SK-MEL-5 (cell line): ENCODE results near the gene GOLGA6L26. TPM values are rescaled to one million over a fixed set of nuclear protein-coding genes. Genes with fewer than 3 reads are reported as not detected.
"Not testable (repeated sequence)": the region's sequence is repeated elsewhere in the genome, so short reads cannot be mapped to it uniquely, and the experiment has no call there.

Experiments
- DNase-seq: peaks from one replicate; pipeline ENCODE4 v3.0.0-alpha.2; 2016; ENCODE audit warnings: low read depth, low spot score
- in situ Hi-C: cut with HindIII; loops from 2 replicates; pipeline ENCODE4 v1.10.0; 2016; ENCODE audit warnings: low sequenced_read_pairs, high pct_unique_total_duplicates, low pct_unique_long_range_greater_than_20kb
- polyA plus RNA-seq, 2 experiments: library from polyadenylated mRNA; depleted of rRNA; stranded (reverse); fragments of >200 nt; gene quantifications; 2 replicates each; pipeline ENCODE4 v1.2.3, GENCODE V29; 2015
- total RNA-seq: library from RNA; depleted of rRNA; stranded (reverse); fragments of >200 nt; shearing (Covaris generic); gene quantifications from 2 replicates; pipeline ENCODE4 v1.2.3, GENCODE V29; 2014; rRNA removed

The GOLGA6L26 gene
- total RNA-seq, result not detected in 2 replicates
- polyA plus RNA-seq (2015; cell fraction: cytosol; rRNA removed), result not detected in 2 replicates
- polyA plus RNA-seq (2015; cell fraction: nucleus; rRNA removed), result not detected in 2 replicates

GRCh38 chr15:23334096-23334495 is at the start of gene GOLGA6L26:
Gene GOLGA6L26, minus strand, starts transcription at chr15:23334196. Its CDS starts 61 bp downstream, at chr15:23334135.
- DNase-seq, in situ Hi-C loops: not testable (repeated sequence)

GRCh38 chr15:23381192-23381591 is 47.2 kb upstream of the GOLGA6L26 start:
- DNase-seq, in situ Hi-C loops: not testable (repeated sequence)

DNA sequence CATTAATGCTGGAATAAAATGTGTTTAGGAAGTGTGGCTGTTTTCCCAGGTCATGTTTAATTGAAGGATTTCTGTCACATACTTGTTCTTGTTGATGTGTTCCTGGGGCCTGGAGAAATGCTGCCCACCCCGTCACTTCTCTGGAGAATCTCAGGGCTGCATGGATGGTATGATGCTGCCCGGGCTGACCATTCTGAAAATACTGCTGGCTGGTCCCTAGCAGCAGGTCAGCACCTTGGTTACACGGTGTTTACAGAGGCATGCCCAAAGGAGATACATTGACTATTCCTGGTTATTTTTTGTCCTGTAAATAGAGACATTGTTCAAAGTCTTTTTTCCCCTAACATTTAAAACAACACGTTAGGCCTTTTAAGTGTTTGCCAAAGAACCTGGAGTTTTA is 46.7 kb upstream of the GOLGA6L26 start:
- in situ Hi-C loops, DNase-seq: not testable (repeated sequence)

GRCh38 chr15:23378946-23379345 is 45.0 kb upstream of the GOLGA6L26 start:
- DNase-seq, in situ Hi-C loops: not testable (repeated sequence)

DNA sequence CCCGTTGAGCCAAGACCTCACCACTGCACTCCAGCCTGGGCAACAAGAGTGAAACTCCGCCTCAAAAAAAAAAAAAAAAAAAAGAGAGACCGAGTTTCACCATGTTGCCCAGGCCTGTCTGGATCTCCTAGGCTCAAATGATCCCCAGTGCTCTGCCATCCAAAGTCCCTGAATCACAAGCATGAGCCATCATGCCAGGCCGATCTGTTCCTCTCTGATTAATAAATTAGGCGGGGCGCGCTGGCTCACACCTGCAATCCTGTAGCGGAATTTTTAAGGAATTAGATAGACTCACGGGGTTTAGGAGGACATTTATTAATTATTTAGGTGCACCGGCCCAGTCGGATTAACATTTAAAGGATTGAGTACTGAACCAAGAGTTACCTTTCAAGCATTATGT is 40.2 kb upstream of the GOLGA6L26 start:
- DNase-seq, in situ Hi-C loops: not testable (repeated sequence)

- in situ Hi-C loops, result not testable (repeated sequence)
These were observed 39.0 kb upstream of the GOLGA6L26 start for GRCh38 chr15:23372891-23373600.

GRCh38 chr15:23372284-23372683 is 38.3 kb upstream of the GOLGA6L26 start:
- no peak for DNase-seq
- in situ Hi-C loops, result no loop called here

More at GRCh38 chr15:23372891-23373600, 39.0 kb upstream of the GOLGA6L26 start:
- not testable (repeated sequence) for DNase-seq

DNA sequence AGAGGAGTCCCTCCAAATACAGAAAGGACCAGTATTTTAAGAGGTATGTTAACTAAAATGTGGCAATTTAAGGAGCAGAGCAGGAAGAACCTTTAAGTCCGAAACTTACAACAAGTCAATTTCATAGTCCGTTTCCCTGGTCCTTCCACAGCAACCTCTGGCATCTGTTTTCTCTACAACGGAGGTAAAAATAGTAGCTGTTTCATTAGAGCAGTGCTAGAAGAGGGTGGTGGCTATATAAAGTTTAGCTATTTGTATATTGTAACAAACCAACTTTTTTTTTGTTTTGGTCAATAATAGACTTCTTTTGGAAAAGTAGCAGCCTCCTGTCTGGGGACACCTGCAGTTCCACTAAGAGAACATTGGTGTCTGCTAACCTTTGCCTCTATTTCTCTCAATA is 37.9 kb upstream of the GOLGA6L26 start:
- DNase-seq, in situ Hi-C loops: not testable (repeated sequence)

DNA sequence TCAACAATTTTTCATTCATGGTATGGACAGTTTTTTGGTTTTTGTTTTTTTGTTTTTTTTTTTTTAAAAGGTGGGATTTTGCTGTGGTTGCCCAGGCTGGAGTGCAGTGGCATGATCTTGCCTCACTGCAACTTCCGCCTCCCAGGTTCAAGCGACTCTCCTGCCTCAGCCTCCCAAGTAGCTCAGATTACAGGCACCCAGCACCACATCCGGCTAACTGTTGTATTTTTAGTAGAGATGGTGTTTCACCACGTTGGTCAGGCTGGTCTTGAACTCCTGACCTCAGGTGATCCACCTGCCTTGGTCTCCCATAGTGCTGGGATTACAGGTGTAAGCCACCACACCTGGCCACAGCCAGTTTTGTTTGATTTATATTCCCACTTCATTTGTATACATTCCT is 37.1 kb upstream of the GOLGA6L26 start:
- in situ Hi-C loops, DNase-seq: not testable (repeated sequence)

- in situ Hi-C loops, result no loop called here
- no peak for DNase-seq
These were observed 36.6 kb upstream of the GOLGA6L26 start for GRCh38 chr15:23370578-23370977.

DNA sequence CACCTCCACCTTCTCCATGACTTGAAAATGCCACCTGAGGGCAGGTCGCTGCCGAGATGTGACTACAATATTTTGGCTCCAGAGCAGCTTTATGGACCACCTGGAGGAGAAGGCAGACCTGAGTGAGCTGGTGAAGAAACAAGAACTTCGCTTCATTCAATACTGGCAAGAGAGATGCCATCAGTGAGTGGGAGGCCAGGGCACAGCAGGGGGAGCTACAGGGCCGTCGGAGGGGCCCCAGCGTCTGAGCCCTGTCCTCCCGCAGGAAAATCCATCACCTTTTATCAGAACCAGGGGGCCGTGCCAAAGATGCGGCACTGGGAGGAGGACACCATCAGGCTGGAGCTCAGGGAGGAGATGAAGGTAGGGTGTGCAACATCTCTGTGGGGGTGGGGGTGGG is 30.3 kb upstream of the GOLGA6L26 start:
- DNase-seq, in situ Hi-C loops: not testable (repeated sequence)

GRCh38 chr15:23362622-23363021 is 28.6 kb upstream of the GOLGA6L26 start:
- DNase-seq, in situ Hi-C loops: not testable (repeated sequence)

DNA sequence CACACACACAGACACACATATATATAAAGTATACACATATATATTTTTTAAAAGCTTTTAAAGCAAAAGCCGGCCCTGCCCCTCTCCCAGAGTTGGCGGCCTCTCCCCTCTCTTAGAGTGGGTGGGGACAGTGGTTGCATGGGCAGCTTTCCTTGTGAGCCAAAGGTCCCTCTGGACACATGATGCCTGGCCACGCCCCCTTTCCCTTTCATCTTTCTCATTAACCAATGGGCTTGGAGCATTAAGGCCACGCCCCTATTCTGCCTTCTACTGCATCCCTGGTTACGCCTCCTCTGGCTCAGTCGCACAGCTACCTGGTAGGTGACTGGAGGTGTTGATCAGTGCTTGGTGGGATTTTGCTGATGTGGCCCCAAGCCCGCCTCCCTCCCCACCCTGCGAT is 20.5 kb upstream of the GOLGA6L26 start, which contains the start of gene GOLGA8S:
Gene GOLGA8S, plus strand, starts transcription at position 301 of the 400 bp plus-strand sequence. Its CDS starts 62 bp downstream, at position 363.
- in situ Hi-C loops, DNase-seq: not testable (repeated sequence)

DNA sequence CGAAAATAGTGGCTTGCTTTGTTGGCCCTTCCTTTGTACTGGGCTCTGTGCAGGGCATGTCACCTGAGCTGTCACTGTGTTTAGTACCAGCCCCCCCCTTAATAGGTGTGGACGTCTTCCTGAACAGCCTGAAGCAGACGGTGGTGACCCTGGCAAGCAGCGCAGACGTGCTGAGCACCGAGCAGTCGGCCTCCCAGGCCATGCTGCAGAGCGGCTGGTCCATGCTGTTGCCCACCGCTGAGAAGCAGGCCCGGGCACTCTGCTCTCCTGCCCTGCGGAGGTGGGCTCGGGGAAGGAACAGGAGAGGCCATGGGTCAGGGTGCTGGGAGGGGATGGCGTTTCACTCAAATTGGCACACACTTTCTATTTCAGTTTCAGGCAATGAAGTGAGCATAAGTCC is 22.8 kb downstream of the GOLGA6L26 start:
- in situ Hi-C loops, DNase-seq: not testable (repeated sequence)

DNA sequence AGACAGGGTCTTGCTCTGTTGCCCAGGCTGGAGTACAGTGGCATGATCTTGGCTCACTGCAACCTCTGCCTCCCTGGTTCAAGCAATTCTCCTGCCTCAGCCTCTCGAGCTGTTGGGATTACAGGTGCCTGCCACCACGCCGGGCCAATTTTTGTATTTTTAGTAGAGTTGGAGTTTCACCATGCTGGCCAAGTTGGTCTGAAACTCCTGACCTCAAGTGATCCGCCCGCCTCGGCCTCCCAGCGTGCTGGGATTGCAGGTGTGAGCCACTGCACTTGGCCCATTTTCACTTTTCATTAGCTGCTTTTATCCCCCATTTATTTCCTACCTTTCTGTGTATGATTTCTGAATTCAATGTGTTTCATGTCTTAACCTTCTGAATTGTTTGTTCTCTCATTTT is 28.1 kb downstream of the GOLGA6L26 start:
- in situ Hi-C loops, DNase-seq: not testable (repeated sequence)

- DNase-seq, in situ Hi-C loops: not testable (repeated sequence)
These were observed 29.2 kb downstream of the GOLGA6L26 start for GRCh38 chr15:23304805-23305204.

DNA sequence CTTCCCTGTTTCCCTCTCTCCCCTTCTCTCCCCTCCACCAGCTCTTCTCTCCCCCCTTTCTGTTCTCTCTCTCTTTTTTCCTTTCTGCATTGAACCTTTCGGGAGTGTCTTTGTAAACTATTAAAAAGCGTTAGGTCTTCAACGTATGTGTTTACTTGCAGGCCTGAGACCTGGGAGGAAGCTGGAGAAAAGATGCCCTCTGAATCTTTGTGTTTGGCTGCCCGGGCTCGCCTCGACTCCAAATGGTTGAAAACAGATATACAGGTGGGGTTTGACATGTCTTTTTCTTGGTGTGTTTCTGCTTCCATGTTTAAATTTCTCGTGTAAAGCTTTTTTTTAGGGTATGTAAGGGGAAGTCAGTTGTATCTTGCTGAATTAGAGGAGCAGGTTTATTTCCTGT is 29.7 kb downstream of the GOLGA6L26 start:
- DNase-seq, in situ Hi-C loops: not testable (repeated sequence)

- not testable (repeated sequence) for DNase-seq
These were observed 30.3 kb downstream of the GOLGA6L26 start for GRCh38 chr15:23303654-23304053.

GRCh38 chr15:23303246-23303645 is 30.8 kb downstream of the GOLGA6L26 start:
- in situ Hi-C loops, DNase-seq: not testable (repeated sequence)

More at GRCh38 chr15:23303654-23304053, 30.3 kb downstream of the GOLGA6L26 start:
- in situ Hi-C loops, result not testable (repeated sequence)
